GM12872 (cell line): ENCODE measurements around the gene RASSF7.

Experiments
- CTCF ChIP-seq: IDR thresholded peaks from 3 replicates; pipeline ENCODE4 v1.5.1; 2011; ENCODE audit warnings: low read depth, mild to moderate bottlenecking, low read length, moderate library complexity; ENCODE audit not compliant: insufficient read depth

The RASSF7 gene

DNA sequence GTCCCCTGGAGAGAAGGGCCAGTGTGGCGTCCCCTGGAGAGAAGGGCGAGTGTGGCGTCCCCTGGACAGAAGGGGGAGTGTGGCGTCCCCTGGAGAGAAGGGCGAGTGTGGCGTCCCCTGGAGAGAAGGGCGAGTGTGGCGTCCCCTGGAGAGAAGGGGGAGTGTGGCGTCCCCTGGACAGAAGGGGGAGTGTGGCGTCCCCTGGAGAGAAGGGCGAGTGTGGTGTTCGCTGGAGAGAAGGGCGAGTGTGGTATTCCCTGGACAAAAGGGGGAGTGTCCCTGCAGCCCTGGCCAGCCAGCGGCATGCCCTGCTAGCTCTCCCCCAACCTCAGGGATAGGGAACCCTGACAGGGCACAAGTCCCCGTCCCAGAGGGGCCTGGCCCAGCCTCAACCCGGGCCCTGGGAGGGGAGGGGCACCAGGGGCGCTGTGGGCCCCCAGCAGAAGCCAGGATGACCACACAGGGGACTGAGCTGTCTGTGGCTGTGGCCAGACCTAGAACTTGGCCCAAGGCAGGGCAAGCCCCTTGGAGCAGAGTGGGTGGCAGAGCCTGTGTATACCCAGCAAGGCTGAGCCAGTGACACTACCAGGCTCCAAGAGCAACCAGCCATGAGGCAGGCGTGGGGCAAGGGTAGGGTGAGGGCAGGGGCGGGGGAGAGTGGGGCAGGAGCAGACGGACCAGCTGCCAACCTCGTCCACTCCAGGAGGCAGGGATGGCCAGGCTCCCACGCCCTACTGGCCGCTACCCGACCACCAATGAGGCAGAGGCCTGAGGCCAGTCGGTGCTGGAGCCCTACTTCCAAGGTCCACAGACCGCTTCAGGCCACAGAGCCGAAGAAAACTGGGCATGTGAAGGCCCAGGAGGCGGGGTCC, 29.6 kb upstream of the RASSF7 start:
- TF ChIP-seq CTCF = no peak

DNA sequence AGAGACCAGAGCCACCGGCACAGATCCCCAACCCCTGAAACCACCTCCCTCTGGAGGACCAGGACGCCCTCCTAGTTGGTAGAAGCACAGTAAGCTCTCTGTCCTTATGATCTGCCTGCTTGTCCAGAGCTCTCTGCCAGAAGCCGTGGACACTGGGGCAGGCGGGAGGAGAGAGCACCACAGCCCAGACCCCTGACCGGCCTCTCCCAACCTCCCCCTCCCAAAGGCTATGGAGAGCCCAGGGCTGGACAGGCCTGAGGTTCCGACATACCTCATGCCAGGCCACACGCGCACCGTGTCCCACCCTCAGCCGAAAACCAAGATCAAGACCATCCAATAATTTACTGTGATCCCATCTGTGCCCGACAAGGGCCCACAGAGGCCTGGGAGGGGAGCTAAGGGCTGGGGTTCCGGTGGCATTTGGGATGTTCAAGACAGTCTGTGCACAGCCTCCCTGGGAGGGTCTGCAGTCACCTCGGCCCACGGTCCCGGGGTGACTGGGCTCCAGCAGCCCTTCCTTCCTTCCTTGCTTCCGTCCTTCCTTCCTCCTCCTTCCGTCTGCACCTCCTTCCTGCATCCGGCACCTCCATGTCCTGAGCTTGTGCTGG, 28.7 kb upstream of the RASSF7 start:
- TF ChIP-seq CTCF = no peak

DNA sequence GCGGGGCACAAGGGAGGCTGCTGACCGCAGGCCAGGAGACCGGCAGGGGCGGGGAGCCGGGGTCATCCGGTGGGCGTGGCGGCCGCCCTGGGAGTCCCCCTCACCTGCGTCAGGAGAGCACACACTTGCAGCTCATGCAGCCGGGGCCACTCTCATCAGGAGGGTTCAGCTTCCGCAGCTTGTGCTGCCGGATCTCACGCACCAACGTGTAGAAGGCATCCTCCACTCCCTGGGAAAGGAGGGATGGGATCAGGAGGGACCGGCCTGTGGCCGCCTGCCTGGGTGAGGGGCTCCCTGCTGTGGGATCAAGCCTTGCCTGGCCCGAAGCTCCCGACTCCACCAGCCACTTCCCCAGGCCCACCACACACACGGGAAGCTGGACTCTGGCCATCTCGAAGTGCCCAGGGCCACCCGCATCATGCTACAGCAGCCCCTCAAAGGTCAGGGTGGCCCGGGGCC, 28.2 kb upstream of the RASSF7 start:
- no peak for TF ChIP-seq CTCF

- TF ChIP-seq CTCF = no peak
Observed at GRCh38 chr11:532986-533585, 27.7 kb upstream of the RASSF7 start.

DNA sequence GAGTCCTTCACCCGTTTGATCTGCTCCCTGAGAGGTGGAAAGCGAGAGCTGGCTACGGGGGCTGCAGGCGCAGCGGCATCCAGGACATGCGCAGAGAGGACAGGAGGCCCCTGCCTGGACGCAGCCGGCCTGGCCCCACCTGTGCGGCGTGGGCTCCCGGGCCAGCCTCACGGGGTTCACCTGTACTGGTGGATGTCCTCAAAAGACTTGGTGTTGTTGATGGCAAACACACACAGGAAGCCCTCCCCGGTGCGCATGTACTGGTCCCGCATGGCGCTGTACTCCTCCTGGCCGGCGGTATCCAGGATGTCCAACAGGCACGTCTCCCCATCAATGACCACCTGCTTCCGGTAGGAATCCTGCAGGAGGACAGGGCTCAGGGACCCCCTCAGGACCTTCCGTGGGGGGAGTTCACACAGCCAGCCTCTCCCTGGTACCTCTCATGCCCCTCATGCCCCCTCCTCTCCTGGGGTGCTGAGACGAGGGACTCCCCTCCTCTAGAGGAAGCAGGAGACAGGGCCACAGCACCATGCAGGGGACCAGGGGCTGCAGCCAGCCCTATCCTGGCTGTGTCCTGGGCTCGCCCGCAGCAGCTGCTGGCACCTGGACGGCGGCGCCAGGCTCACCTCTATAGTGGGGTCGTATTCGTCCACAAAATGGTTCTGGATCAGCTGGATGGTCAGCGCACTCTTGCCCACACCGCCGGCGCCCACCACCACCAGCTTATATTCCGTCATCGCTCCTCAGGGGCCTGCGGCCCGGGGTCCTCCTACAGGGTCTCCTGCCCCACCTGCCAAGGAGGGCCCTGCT, 27.0 kb upstream of the RASSF7 start:
- TF ChIP-seq CTCF = no peak

DNA sequence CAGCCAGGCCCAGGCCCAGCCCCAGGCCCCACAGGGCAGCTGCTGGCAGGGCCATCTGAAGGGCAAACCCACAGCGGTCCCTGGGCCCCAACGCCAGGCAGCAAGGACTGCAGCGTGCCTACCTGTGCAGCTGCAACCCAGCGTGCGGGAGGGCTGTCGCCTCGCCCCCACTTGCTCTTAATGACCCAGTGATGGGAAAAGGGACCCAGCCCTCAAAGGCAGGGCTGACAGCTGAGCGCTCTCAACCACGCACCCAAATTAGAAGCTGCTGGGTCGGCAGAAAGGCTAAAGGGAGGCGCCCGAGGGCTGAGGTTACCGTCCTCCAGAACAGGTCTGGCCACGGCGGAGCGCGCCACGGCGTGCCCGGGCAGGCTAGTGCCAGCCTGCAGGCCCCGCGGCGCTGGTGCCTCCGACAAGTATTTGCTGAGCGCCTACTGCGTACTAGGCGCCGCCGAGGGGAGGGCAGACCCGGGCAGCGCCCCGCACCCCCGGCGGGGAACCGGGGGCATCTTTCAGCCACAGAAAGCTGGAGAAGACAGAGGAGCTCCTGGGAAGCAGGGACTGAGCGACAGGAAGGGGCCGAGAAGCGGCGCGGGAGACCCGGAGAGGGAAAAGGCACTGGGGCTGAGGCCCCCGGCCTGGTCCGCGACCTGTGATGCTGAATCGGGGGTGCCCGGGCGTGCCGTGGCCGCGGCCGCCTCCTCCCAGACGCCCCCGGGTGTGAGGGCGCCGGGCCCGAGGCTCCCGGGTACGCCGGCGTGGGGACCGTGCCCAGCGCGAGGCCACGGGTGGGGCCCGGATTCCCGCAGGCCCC, 26.2 kb upstream of the RASSF7 start:
- no peak for TF ChIP-seq CTCF

- TF ChIP-seq CTCF = no peak
Observed at GRCh38 chr11:535210-535518, 25.6 kb upstream of the RASSF7 start.
